HG03159 (cell line): Measurements from ENCODE around the gene MMD.
"Not testable (repeated sequence)": the region's sequence is repeated elsewhere in the genome, so short reads cannot be mapped to it uniquely, and the experiment has no call there.

Experiments used
- ATAC-seq: cut with Tn5 transposase; IDR thresholded peaks from one replicate; pipeline ENCODE4 v1.9.1; 2021; ENCODE audit warnings: mild to moderate bottlenecking, moderate library complexity; ENCODE audit not compliant: unreplicated experiment

The MMD gene, protein sequence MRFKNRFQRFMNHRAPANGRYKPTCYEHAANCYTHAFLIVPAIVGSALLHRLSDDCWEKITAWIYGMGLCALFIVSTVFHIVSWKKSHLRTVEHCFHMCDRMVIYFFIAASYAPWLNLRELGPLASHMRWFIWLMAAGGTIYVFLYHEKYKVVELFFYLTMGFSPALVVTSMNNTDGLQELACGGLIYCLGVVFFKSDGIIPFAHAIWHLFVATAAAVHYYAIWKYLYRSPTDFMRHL

DNA sequence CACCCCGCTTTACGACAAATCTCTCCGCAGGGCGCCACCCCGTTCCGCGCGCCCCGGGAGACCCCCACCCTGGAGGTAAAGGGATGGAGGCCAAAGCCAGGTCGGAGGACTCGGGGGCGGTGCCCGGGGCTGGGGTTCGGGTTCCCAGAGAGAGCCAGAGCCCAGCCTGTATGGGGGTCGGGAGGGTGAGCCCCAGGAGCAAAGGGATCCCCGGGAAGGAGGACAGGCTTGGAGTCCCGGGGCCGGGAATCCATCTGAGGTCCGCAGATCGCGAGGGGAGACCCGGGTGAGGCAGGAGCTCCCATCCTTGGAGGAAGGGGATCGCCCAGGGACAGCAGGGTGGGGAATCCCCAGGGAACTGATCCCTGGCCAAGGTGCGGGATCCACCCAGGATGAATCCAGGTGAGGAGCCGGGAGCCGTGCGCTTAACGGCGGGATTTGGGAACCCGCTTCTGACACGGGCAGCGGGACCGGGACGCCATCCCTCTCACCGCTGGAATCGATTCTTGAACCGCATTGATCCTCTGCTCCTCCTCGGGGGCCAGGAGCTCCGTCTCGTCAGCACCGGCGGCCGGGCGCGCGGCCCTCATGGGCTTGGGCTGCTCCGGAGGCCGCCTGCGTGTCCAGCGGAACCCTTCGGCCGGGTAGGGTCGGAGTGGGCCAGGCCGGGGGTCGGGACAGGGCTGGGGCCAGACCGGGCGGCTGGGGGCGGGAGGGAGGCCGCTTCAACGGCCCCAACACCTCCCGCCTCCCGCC is at the start of gene MMD:
Gene MMD (minus strand): TSS at position 657 of the 756 bp plus-strand sequence. CDS start 140 bp downstream, at position 517.
- peak; percentile 24 for ATAC-seq

DNA sequence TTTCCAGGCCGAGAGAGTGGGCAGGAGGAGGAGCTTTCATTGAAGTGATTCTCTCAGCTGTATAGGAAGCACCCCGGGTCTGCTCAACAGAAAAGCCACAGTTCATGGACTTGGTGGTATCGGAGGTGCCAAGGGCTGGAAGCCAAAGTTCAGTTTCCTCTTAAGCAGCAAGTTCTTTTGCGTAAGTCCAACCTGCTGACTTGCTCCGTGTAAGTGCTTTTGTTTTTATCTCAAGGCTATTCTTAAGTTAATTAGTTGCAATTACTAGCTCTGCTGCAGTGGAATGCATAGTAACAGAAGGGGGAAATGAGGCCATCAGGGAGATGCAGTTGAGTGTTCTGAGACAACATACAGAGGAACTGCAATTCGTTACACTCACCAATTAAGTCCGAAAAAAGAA is 45.0 kb upstream of the MMD start:
- no peak for ATAC-seq

DNA sequence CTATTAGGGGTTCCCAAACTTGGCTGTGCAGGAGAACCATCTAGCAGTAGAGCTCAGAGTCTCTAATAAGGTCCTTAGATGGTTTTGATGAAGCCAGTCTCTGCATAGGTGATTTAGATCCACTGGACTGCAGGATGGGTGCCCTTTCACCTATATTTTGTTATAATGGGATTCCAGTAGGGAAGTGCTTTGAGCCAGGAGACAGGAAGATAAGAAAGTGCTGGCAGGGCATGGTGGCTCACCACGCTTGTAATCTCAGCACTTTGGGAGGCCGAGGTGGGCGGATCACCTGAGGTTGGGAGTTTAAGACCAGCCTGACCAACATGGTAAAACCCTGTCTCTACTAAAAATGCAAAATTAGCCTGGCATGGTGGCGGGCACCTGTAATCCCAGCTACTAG is 44.1 kb upstream of the MMD start:
- ATAC-seq: not testable (repeated sequence)

DNA sequence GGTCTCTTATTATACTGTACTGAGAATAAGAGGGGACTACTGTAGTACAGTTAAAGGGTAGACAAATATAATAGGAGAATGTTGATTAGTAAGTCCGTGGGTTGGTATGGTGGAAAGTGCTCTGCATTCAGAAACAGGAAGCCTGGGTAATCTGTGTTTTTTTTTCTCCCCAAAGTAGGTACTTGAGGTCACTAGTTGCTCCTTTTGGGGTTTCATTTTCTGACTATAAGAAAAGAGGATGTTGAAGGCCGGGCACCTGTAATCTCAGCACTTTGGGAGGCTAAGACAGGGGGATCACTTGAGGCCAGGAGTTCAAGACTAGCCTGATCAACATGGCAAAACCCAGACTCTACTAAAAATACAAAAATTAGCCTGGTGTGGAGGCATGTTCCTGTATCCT is 42.0 kb upstream of the MMD start:
- no peak for ATAC-seq

DNA sequence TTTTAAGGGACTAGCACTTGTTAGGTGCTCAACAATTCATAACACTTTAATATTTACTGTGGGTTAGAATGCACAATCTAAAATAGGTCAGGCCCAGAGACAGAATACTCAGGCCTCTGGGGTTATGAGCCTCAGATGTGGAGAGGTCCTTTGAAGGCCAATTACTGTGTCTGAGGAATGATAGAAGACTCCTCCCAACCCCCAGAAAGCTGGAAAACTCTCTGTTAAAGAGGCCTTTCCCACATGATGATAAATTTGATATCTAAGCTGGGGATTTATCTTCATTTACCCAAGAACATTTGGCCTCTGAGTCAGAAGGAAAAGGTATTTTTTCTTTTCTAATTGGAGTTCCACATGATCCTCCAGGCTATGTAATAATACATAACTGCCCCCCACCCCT is 41.1 kb upstream of the MMD start:
- no peak for ATAC-seq

DNA sequence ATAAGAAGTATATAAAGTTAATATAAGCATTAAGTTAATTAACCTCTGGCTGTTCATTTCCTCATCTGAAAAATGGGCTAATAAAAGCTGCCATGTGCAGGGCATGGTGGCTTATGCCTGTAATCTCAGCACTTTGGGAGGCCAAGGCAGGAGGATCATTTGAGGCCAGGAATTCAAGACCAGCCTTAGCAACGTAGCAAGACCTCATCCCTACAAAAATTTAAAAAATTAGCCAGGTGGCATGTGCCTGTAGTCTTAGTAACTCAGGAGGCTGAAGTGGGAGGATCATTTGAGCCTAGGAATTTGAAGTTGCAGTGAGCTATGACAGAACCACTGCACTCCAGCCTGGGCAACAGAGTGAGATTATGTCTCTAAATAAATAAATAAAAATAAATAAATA is 40.6 kb upstream of the MMD start:
- ATAC-seq: no peak

DNA sequence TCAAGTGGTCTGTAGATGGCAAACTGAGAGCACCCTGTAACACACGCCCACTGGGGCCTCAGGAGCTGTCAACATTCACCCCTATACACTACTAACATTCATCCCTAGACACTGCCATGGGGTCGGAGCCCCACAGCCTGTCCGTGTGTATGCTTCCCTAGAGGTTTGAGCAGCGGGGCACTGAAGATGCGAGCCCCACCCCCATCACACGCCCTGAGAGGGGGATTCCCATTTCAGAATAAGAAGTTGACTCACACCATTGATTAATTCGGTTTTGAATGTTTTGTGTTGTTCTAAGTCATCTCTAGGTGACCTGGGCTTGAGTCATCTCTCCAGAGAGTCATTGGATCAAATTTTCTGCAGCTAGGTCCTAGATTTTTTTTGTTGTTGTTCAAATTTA is 37.3 kb upstream of the MMD start:
- peak; percentile 70 for ATAC-seq

DNA sequence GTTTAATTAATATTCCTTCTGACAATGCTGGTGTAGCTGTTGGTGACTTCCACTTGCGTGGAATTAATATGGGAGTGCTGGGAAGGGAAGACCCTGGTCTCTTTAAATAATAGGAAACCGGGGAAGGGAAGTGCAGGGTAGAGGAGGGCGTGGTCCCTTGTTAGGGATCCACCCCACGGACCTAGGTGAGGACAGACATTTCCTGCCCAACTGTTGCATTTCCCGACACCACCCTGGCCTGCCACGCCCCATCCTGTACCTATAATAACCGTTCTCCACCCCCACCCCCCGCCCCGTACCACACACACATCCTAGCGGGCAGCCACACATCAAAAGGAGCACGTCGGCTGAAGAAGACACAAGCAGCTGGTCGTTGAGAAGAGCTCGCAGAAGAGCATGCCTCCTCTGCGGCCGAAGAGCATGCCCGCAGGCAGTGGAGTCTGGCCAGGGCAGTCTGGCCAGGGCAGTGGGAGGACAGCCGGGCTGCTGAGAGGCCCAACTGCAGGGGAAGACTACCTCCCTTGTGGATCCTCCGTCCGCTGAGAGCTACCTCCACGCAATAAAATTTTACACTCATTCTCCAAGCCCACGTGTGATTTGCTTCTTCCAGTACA is 36.8 kb upstream of the MMD start:
- no peak for ATAC-seq

DNA sequence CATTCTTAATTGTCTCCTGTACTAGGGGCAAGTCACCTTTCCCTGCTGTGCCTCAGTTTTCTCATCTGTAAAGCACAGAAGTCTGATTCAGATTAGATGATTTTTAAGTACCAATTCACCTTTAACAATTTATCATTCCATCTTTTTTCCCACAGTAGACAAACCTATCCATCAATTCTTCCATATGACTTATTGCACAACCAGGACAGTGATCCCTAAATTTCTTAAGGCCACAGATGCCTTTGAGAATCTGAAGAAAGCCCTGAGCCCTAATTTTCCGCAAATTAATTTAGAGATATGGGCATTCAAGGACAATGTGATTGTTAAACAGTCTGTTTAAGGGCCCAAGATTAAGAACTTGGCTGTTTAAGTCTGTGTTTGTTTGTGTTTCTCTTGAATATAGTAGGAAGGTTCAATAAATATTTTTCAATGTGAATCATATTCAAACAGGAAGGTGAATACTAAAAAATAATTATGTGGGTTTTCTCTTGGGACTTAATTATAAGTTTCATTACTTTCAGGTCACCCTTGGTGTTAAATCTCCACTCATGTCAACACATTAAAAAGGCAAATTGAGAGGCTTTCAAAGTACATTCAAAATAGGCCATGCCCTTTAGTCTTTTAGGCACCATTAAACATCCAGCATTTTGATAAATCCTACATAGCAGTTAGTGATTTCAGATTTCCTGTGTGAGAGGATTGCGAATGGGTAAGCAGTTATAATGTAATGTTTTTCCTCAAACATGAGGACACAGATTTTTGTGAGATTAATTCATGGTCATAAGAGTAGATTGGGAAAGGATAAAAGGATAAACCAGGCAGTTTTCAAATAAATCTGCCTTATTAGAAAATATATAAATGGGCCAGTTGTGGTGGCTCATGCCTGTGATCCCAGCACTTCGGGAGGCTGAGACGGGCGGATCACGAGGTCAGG is 34.9 kb upstream of the MMD start:
- no peak for ATAC-seq

DNA sequence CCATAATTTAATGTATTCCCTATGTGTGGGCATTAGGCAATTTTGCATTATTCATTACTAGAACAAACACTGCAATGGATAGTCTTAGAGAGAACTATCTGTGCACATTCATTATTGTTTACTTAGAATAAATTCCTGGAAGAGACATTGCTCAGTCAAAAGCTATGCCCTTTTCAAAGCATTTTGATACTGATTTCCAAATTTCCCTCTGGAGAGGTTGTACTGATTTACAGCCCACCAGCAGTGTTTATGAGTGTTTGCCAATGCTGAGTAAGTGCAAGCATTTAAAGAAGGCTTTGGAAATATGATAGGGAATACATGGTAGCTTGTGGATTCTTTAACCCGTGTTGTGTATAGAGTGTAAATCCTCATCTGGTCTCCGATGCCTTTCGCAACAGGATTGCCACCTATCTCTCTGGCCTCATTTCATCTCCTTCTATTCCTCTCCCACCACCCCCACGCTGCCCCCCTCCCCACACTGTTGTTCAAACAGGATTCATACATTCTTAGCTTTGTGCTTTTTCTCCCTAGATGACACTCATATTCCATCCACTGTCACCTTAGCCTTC is 33.4 kb upstream of the MMD start:
- ATAC-seq: no peak

DNA sequence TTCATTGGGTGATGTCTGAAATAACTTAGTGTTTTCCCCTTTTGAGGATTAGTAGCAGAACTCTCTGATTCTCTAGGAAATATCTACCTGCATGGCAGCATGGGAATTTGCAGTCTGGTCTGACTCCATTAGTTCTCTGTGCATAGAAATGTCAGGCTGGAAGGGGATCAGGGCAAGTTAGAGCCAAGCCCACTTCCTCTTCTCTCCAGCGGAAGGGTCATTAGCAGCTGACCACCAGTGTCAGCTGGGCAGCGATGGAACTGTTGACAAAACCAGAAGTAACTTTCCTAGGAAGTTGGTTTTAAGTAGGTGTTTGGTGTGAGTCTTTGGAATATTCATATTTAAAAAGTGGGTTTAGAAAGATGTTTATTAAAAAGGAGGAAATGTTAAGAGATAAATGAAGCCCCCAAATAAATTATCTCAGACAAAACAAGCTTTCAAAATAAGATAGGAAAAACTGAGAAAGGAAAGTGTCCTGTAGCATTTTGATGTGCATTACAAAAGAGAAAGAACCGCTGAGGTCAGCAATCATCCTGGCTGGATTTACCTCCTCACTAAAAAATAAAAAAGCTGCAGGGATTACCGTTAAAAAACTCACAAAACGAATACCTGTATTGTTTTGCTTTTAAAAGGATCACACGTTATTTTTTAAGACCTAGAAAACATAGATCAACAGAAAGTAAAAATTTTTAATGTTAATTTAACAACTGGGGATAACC is 32.4 kb upstream of the MMD start:
- no peak for ATAC-seq

DNA sequence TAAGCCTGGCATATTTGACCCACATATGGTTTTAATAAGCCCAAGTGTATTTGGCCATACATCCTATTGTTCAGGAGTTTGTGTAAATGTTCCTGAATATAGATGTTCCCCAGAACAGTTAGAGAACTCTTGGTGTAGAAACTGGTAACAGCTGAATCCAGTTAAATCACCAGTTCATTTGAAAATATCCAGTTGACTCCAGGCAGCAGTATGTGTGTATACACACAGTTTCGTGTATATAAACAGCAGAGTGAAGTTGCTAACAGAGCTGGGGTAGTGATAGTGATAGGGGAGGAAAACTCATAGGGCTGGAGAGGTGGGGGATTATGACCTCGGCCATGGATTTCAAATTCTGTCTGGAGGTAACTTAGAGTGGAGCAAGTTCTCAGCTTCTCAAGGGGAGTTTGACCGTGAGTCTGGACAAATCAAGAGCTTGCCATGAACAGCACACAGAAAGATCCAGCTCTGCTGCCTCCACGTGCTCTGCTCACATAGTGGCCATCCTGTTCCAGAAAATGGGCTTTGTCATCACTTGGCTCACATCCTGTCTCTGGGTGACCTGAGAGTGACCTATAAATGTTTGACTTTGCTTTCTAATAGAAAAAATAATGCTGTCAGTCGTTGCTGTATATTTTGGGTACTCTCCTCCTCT is 30.6 kb upstream of the MMD start:
- peak; percentile 73 for ATAC-seq

DNA sequence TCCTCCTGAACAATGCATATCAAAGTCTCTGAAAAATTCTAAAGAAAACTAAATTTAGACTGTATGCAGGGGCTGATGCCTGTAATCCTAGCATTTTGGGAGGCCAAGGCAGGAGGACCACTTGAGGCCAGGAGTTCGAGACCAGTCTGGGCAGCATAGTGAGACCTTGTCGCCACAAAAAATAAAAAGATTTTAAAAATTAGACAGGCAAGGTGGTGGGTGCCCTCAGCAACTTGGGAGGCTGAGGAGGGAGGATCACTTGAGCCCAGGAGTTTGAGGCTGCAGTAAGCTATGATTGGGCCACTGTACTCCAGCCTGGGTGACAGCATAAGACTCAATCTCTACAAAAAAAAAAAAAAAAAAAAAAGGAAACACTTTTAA is 30.1 kb upstream of the MMD start:
- no peak for ATAC-seq

DNA sequence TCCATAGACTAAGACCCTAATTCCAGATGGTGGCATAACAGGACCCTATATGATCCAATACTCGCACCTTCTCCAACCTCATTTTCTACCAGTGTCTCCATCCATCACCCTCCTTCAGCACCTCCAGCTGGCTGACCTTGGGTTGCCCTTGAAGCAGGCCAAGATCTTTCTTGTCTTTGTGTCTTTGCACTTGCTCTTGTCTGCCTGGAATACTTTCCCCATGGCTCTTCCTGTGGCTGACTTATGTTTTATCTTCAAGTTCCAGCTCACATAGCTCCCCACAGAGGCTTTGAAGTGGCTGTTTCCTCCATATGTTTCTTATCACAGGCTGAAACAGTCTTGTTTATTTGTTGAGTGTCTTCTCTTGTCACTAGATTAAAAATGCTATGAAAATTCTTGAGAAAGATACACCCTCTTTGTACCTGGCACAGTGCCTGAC is 29.6 kb upstream of the MMD start:
- ATAC-seq: no peak

DNA sequence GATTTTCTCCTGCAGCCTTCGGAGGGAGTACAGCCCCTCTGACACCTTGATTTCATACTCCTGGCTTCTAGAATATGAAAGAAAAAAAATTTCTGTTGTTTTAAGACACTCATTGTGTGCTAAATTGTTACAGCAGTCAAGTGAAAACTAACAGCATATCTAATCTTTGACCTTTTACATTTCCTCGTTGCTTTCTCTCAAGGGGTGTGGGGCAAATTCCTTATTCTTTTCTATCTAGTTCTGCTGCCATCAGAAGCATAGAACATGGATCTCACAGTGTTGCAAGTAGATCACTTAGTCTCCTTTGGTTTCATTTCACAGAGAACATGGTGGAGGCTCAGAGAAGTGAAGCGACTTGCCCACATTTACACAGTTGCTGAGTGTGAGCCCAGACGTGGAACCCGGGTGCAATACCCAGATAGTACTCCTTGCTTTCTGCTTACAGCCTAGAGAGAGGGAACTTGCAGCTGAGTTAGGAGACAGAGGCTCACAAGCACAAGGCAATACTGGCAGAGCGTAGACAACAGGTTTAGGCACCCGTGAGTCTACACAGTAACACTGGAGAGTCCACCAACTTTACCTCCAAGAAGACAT is 28.7 kb upstream of the MMD start:
- no peak for ATAC-seq

DNA sequence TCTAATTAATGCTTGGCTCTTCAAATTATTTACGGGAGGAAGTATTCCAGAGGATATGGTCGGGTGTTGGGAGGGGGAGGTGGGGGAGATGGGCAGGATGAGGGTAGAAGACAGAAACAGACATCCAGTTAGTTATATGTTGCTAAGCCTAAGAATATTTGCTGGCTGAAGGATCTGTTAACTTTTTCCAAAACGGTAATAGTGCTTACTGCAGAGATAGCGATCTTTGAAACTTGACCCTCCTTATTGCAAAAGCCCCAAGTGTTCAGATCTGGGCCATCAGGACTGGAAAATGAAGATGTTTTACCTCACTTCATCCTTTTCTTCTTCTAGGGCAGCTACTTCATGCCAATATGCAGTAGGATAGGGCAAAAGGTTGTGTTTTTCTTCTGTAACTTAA is 27.0 kb upstream of the MMD start:
- no peak for ATAC-seq

DNA sequence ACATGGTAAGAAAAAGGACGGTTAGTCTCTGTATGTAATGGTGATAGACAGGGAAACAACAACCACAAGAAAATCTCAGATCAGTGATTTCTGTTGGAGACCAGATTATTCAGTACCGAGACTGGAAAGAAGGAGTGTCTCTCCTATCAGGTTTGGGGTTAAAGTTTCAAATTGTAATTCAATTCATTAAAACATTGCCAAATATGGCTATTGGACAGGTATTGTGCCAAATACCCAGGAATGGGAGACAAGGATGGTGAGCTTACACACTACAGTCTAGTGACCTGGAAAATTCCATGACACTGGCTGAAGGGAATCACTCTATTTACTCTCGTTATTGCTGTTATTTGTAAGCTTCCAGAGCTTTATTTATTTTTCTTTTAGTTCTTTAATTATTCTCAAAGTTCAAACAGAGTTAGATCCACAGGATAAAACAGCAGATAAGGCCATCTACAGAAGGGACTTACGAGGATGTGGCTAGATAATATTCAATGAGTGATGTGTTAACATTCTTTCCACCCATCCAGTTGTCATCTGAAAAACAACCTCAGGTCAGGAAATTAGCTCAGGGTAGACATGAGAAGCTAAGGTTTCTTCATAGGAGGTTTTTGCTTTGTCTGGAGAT is 25.1 kb upstream of the MMD start:
- no peak for ATAC-seq

DNA sequence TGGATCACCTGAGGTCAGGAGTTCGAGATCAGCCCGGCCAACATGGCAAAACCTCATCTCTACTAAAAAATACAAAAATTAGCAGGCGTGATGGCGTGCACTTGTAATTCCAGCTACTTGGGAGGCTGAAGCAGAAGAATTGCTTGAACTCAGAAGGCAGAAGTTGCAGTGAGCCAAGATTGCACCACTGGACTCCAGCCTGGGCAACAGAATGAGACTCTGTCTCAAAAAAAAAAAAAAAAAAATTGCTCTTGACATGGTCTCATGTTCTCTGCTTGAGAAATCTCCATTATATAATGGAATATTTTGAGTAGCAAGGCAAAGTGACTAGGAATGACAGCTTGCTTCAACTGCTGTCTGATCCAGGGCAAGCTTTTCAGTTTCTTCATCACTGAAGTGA is 24.4 kb upstream of the MMD start:
- not testable (repeated sequence) for ATAC-seq
